Tibial nerve (tissue), 4 donors: ENCODE results near the gene EPHX1.

Experiments used
- CTCF ChIP-seq, 5 experiments: fragments of 200-600 bp in 3 of 5; fragments of 450-650 bp in 2 of 5; sonication (generic) in 3 of 5; IDR thresholded peaks; one replicate each; pipeline ENCODE4 v1.5.1; 2016 to 2019; ENCODE audit warnings: antibody characterized with exemption in 5 of 5, mild to moderate bottlenecking in 3 of 5, moderate library complexity in 2 of 5
- EP300 ChIP-seq, 2 donors: sonication (generic); formaldehyde crosslinking; IDR thresholded peaks; one replicate each; pipeline ENCODE4 v1.6.1; 2017; ENCODE audit warnings: antibody characterized with exemption in 2 of 2, mild to moderate bottlenecking in 1 of 2
- POLR2A ChIP-seq, 2 donors: fragments of 450-650 bp; IDR thresholded peaks; one replicate each; pipeline ENCODE4 v1.6.1; 2017; ENCODE audit warnings: antibody characterized with exemption in 2 of 2, mild to moderate bottlenecking in 2 of 2, moderate library complexity in 2 of 2

- TF ChIP-seq CTCF (IDR thresholded peaks at IDR 0.05): no peak
- no peak for TF ChIP-seq POLR2A (IDR thresholded peaks at IDR 0.05)
- TF ChIP-seq EP300 (IDR thresholded peaks at IDR 0.05): no peak
Measured at GRCh38 chr1:225845097-225845496, 35.2 kb downstream of the EPHX1 start.
